ENCODE measurements around the gene DNPEP.
"Not testable (repeated sequence)": the region's sequence is repeated elsewhere in the genome, so short reads cannot be mapped to it uniquely, and the experiment has no call there.

Gene DNPEP

GRCh38 chr2:219409619-219410018 is 21.9 kb upstream of the DNPEP start:
- TF ChIP-seq, protein P1, sequence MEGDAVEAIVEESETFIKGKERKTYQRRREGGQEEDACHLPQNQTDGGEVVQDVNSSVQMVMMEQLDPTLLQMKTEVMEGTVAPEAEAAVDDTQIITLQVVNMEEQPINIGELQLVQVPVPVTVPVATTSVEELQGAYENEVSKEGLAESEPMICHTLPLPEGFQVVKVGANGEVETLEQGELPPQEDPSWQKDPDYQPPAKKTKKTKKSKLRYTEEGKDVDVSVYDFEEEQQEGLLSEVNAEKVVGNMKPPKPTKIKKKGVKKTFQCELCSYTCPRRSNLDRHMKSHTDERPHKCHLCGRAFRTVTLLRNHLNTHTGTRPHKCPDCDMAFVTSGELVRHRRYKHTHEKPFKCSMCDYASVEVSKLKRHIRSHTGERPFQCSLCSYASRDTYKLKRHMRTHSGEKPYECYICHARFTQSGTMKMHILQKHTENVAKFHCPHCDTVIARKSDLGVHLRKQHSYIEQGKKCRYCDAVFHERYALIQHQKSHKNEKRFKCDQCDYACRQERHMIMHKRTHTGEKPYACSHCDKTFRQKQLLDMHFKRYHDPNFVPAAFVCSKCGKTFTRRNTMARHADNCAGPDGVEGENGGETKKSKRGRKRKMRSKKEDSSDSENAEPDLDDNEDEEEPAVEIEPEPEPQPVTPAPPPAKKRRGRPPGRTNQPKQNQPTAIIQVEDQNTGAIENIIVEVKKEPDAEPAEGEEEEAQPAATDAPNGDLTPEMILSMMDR (IDR thresholded peaks at IDR 0.05; ENCODE audit: low read depth, low read length, missing control alignments) = no peak
- Histone ChIP-seq H3K4me3 (ENCODE audit: low read depth, low read length) (no peak overlapping the region), H3K36me3 (replicated peaks) (no peaks in the 10 kb centered on the region), H3K27me3 (replicated peaks) (no peaks in the 10 kb centered on the region), H3K27ac (no peak overlapping the region)
- no peak for DNase-seq
- in situ Hi-C loops (cut with HindIII; ENCODE audit: low pct_ligation_motif_present, low sequenced_read_pairs) = no loop called here

DNA sequence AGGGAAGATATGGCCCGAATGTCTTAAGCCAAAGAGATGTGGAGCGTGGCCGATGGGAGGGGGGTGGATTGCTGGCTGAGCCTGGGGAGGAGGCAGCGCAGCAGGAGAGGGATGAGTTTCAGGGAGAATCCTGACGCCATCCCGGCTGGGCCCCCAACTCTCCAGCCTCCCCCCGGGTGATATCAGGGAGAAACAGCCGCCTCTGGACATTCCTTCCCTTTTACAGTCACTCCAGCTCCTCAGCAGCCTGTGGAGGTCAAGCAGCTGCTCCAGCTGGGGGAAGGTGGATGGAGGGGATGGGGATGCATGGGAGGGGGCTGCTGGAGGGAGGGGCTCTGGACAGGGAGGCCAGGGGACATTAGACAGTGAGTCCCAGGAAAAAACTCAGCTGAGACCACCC is 20.9 kb upstream of the DNPEP start:
- TF ChIP-seq, protein P1 (IDR thresholded peaks at IDR 0.05; ENCODE audit: low read depth, low read length, missing control alignments) = no peak
- Histone ChIP-seq H3K36me3 (replicated peaks) (no peaks in the 10 kb centered on the region), H3K27ac (no peak overlapping the region), H3K4me3 (ENCODE audit: low read depth, low read length) (no peak overlapping the region), H3K27me3 (replicated peaks) (no peaks in the 10 kb centered on the region)
- no peak for DNase-seq
- in situ Hi-C loops (cut with HindIII; ENCODE audit: low pct_ligation_motif_present, low sequenced_read_pairs) = no loop called here

DNA sequence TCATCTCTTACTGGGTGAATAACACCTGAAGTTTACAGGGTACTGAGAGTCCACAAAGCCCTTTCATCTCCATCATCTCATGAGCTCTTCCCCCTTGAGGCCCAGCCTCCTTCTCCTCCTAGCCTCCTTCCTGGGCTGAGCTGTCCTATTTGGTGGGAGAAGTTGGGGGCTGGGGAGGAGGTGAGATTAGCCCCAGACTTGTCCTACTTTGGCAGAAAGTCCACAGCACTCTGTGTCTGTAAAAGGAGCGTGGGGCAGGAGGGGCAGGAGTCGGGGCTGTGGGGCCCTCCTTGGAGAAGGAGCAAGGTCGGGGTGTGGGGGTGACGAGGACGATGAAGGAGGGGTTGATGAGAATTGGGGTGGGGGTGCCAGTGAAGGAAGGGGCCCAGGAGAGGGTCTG is 20.5 kb upstream of the DNPEP start:
- DNase-seq = no peak
- no peak overlapping the region for H3K27ac ChIP-seq
- in situ Hi-C loops (cut with HindIII; ENCODE audit: low pct_ligation_motif_present, low sequenced_read_pairs) = no loop called here
- H3K4me3 ChIP-seq (ENCODE audit: low read depth, low read length) = no peak overlapping the region
- no peaks in the 10 kb centered on the region for H3K36me3 ChIP-seq (replicated peaks)
- H3K27me3 ChIP-seq (replicated peaks) = no peaks in the 10 kb centered on the region
- TF ChIP-seq, protein P1 (IDR thresholded peaks at IDR 0.05; ENCODE audit: low read depth, low read length, missing control alignments) = no peak

DNA sequence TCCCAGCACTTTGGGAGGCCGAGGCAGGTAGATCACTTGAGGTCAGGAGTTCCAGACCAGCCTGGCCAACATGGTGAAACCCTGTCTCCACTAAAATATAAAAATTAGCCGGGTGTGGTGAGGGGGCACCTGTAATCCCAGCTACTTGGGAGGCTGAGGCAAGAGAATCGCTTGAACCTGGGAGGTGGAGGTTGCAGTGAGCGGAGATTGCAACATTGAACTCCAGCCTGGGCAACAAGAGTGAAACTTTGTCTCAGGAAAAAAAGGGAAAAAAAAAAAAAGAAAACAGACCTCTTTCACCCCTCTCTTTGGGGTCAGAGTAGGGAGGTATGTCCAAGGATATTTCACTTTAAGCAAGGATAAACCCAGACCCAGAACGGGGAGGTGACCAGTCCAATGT is 19.6 kb upstream of the DNPEP start:
- in situ Hi-C loops (cut with HindIII; ENCODE audit: low pct_ligation_motif_present, low sequenced_read_pairs); H3K4me3 ChIP-seq (ENCODE audit: low read depth, low read length); H3K36me3 ChIP-seq (replicated peaks); H3K27me3 ChIP-seq (replicated peaks); DNase-seq; H3K27ac ChIP-seq: not testable (repeated sequence)

DNA sequence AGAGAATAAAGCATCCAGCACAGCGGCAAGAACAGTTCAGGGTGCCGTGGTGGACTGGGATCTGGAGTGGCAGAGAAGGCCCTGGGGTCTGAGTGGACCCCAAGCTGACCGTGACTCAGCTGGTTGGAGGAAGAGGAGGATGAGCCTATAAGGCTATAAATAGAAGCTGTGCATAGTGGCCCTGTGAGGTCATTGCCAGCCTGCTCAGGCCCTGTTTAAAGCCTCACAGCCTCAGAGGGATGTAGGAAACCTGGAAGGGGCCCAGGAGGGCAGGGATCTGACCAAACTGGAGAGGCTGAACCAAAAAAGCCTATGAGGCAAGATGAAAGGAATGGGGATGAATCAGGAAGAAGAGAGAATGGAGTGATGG is 19.1 kb upstream of the DNPEP start:
- H3K27ac ChIP-seq = no peak overlapping the region
- H3K4me3 ChIP-seq (ENCODE audit: low read depth, low read length) = no peak overlapping the region
- in situ Hi-C loops (cut with HindIII; ENCODE audit: low pct_ligation_motif_present, low sequenced_read_pairs) = no loop called here
- DNase-seq = peak; percentile 81
- H3K27me3 ChIP-seq (replicated peaks) = no peaks in the 10 kb centered on the region
- TF ChIP-seq, protein P1 (IDR thresholded peaks at IDR 0.05; ENCODE audit: low read depth, low read length, missing control alignments) = no peak
- H3K36me3 ChIP-seq (replicated peaks) = no peaks in the 10 kb centered on the region

GRCh38 chr2:219405958-219406860 is 18.5 kb upstream of the DNPEP start:
- no peaks in the 10 kb centered on the region for H3K27me3 ChIP-seq (replicated peaks)
- H3K36me3 ChIP-seq (replicated peaks) = no peaks in the 10 kb centered on the region
- no peak overlapping the region for H3K4me3 ChIP-seq (ENCODE audit: low read depth, low read length)
- in situ Hi-C loops (cut with HindIII; ENCODE audit: low pct_ligation_motif_present, low sequenced_read_pairs) = no loop called here
- no peak for DNase-seq
- H3K27ac ChIP-seq = no peak overlapping the region
- TF ChIP-seq, protein P1 (IDR thresholded peaks at IDR 0.05; ENCODE audit: low read depth, low read length, missing control alignments) = no peak
